Activated CD4-positive, alpha-beta memory T cell treated with anti-CD3 and anti-CD28 coated beads for 36 hours (primary cell): Measurements from ENCODE around the gene SHISAL1. TPM values are rescaled to one million over a fixed set of nuclear protein-coding genes. Genes with fewer than 3 reads are reported as not detected.

Source experiments
- CTCF ChIA-PET: fragments of 350-600 bp; sonication (Branson Sonifier 250); formaldehyde crosslinking; loops from one replicate; lab custom pipeline; 2021; ENCODE audit warnings: antibody characterized with exemption, inconsistent platforms; lab: Charles Lee
- POLR2A ChIA-PET: fragments of 350-600 bp; sonication (Branson Sonifier 250); formaldehyde crosslinking; loops from one replicate; lab custom pipeline; 2021; ENCODE audit warnings: antibody characterized with exemption; lab: Charles Lee
- DNase-seq: peaks from one replicate; pipeline ENCODE4 v3.0.0-alpha.2; 2020
- H3K27ac Mint-ChIP-seq: one replicate; pipeline ENCODE4 v1.8.0; 2021; ENCODE audit warnings: mixed read lengths
- H3K27me3 Mint-ChIP-seq: one replicate; pipeline ENCODE4 v1.8.0; 2021; ENCODE audit warnings: mixed read lengths
- H3K36me3 Mint-ChIP-seq: one replicate; pipeline ENCODE4 v1.8.0; 2021; ENCODE audit warnings: mixed read lengths
- H3K4me1 Mint-ChIP-seq: one replicate; pipeline ENCODE4 v1.8.0; 2021; ENCODE audit warnings: low read depth, mixed read lengths
- H3K4me3 Mint-ChIP-seq: one replicate; pipeline ENCODE4 v1.8.0; 2021; ENCODE audit warnings: mild to moderate bottlenecking, mixed read lengths
- H3K9me3 Mint-ChIP-seq: one replicate; pipeline ENCODE4 v1.8.0; 2021; ENCODE audit warnings: mixed read lengths
- intact Hi-C: fragments of 100-400 bp; cut with micrococcal nuclease; formaldehyde crosslinking; loops from one replicate; pipeline ENCODE4 v1.15.1; 2023
- total RNA-seq, 2 experiments: library from RNA; stranded (reverse); gene quantifications; one replicate each; pipeline ENCODE4 v1.2.3, GENCODE V29; 2021

The SHISAL1 gene
- total RNA-seq, 2 experiments from 2014 or later = not detected

GRCh38 chr22:44278243-44279068 is 34.3 kb downstream of the SHISAL1 start:
- H3K4me3 Mint-ChIP-seq = no peak overlapping the region
- no peaks in the 10 kb centered on the region for H3K9me3 Mint-ChIP-seq
- intact Hi-C loops = no loop called here
- DNase-seq = no peak
- H3K4me1 Mint-ChIP-seq = no peaks in the 10 kb centered on the region
- POLR2A ChIA-PET = no interaction called here
- H3K36me3 Mint-ChIP-seq = no peaks in the 10 kb centered on the region
- no peak overlapping the region for H3K27ac Mint-ChIP-seq
- H3K27me3 Mint-ChIP-seq = peaks cover 11% of the 10 kb centered on the region
- CTCF ChIA-PET = interaction anchor here (0.6 kb wide), 1 partner anchor 18 kb away, joined by 3 read pairs; no protein-coding TSS in a partner anchor

DNA sequence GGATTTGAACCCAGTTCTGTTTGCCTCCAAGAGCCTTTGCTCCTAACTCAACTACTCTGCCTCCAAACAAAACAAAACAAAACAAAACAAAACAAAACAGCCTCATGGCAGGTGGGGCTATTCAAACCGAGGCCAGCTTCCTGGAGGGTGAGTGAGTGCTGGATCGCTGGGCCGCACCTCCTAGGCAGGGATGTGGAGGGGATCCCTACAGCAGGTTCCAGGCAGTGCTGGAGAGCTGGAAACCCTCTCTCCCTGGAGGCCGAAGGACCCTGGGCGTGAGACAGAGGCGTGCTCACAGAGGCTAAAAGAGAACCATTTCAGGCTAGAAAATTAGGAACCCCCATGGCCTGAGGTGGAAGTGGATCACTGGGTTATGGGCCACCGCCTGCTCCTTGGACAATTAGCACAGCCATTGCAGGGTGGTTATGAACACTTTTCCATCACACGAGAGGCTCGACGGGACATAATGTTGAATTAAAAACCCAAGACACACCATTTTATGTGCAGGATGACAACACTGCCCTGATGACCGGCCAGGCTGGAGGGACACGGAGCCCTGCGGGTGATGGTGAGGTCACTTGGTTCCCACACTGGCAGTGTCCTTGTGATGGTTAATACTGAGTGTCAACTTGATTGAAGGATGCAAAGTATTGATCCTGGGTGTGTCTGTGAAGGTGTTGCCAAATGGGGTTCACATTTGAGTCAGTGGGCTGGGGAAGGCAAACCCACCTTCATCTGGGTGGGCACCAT is 35.2 kb downstream of the SHISAL1 start:
- CTCF ChIA-PET = no interaction called here
- DNase-seq = no peak
- H3K9me3 Mint-ChIP-seq = no peaks in the 10 kb centered on the region
- no peak overlapping the region for H3K27ac Mint-ChIP-seq
- POLR2A ChIA-PET = no interaction called here
- H3K4me3 Mint-ChIP-seq = no peak overlapping the region
- H3K36me3 Mint-ChIP-seq = no peaks in the 10 kb centered on the region
- no peaks in the 10 kb centered on the region for H3K4me1 Mint-ChIP-seq
- peaks cover 11% of the 10 kb centered on the region for H3K27me3 Mint-ChIP-seq
- intact Hi-C loops = no loop called here

DNA sequence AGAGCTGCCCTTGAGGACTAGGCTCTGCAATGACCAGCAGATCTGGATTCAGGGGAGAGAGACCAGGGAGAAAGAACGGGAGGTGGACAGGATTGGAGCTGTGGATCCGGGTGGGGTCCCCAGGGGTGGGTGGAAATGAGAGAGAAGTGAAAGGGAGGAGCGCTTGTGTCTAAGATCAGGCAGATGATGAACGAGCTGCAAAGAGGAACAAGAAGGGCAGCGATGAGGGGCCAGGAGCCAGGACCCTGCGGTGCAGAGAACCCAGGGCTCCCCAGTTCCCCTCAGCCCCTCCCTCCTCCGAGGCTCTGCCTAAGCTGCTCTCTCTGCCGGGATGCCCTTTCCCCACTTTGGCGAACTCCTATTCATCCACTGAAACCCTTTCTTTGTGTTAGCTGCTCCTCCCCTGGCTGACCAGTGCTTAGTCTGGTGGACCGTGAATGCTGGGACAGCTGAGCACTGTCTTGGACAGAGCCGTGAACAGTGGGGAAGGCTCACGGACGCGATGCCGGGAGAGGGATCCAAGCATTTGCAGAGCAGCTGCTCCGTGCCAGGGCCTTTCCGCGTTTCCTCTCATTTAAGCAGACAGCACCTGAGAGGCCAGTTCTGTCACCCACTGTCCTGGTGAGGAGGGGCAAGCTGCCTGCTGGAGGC is 35.9 kb downstream of the SHISAL1 start:
- POLR2A ChIA-PET = no interaction called here
- no peaks in the 10 kb centered on the region for H3K4me1 Mint-ChIP-seq
- CTCF ChIA-PET = no interaction called here
- no peaks in the 10 kb centered on the region for H3K9me3 Mint-ChIP-seq
- H3K27me3 Mint-ChIP-seq = peaks cover 8% of the 10 kb centered on the region
- H3K36me3 Mint-ChIP-seq = no peaks in the 10 kb centered on the region
- H3K4me3 Mint-ChIP-seq = no peak overlapping the region
- no peak for DNase-seq
- intact Hi-C loops = no loop called here
- H3K27ac Mint-ChIP-seq = no peak overlapping the region

- H3K9me3 Mint-ChIP-seq = no peaks in the 10 kb centered on the region
- H3K4me1 Mint-ChIP-seq = no peaks in the 10 kb centered on the region
- ChIA-PET POLR2A (no interaction called here), CTCF (no interaction called here)
- H3K27ac Mint-ChIP-seq = no peak overlapping the region
- intact Hi-C loops = no loop called here
- H3K27me3 Mint-ChIP-seq = peaks cover 8% of the 10 kb centered on the region
- H3K4me3 Mint-ChIP-seq = no peak overlapping the region
- H3K36me3 Mint-ChIP-seq = no peaks in the 10 kb centered on the region
- DNase-seq = no peak
Measured at GRCh38 chr22:44276041-44276440, 36.7 kb downstream of the SHISAL1 start.

DNA sequence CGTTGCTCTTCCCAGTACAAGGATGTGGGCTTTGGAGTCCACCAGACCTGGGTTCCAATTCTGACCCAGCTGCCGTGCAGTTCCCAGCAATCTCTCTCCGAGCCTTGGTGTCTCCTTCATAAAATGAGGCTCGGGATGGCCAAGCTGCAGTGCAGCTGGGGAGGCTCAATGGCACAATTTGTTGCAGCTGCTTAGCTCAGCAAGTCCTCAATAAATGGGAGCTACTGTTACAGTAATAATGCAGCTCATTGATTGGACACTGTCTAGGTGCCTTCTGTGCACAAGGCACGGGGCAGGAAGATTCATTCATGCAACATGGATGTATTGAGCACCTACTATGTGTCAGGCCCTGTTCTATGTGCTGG is 37.1 kb downstream of the SHISAL1 start:
- intact Hi-C loops = no loop called here

GRCh38 chr22:44274918-44275630 is 37.7 kb downstream of the SHISAL1 start:
- H3K9me3 Mint-ChIP-seq = no peaks in the 10 kb centered on the region
- intact Hi-C loops = no loop called here
- ChIA-PET CTCF (no interaction called here), POLR2A (no interaction called here)
- H3K4me3 Mint-ChIP-seq = no peak overlapping the region
- peaks cover 10% of the 10 kb centered on the region for H3K27me3 Mint-ChIP-seq
- no peak overlapping the region for H3K27ac Mint-ChIP-seq
- no peak for DNase-seq
- H3K36me3 Mint-ChIP-seq = no peaks in the 10 kb centered on the region
- no peaks in the 10 kb centered on the region for H3K4me1 Mint-ChIP-seq

More for the DNA sequence above, 37.1 kb downstream of the SHISAL1 start:
- no peaks in the 10 kb centered on the region for H3K4me1 Mint-ChIP-seq
- ChIA-PET POLR2A (no interaction called here), CTCF (no interaction called here)
- no peak overlapping the region for H3K27ac Mint-ChIP-seq
- H3K4me3 Mint-ChIP-seq = no peak overlapping the region
- no peaks in the 10 kb centered on the region for H3K9me3 Mint-ChIP-seq
- DNase-seq = no peak
- no peaks in the 10 kb centered on the region for H3K36me3 Mint-ChIP-seq
- peaks cover 8% of the 10 kb centered on the region for H3K27me3 Mint-ChIP-seq

DNA sequence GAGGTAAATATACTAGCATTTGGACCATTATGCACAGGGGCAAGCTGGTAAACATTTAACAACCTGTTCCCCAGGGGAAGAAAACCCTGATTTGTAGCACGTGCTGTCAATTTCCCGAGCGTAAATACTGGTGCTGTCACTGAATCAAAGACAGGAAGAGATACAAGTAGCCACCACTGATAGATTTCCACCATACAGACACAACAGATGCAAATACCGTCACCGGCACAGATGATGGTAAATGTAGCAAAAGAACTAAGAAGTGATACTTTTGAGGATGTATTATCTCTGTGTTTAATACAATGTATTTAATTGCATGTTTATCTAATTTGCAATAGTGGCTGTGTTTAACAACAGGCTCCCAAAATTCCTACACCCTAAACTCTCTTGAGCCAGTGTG is 39.6 kb downstream of the SHISAL1 start:
- Mint-ChIP-seq H3K4me3 (no peak overlapping the region), H3K4me1 (no peaks in the 10 kb centered on the region), H3K27ac (no peak overlapping the region), H3K9me3 (no peaks in the 10 kb centered on the region), H3K36me3 (no peaks in the 10 kb centered on the region), H3K27me3 (peaks cover 9% of the 10 kb centered on the region)
- ChIA-PET CTCF (no interaction called here), POLR2A (no interaction called here)
- DNase-seq = no peak
- intact Hi-C loops = no loop called here

DNA sequence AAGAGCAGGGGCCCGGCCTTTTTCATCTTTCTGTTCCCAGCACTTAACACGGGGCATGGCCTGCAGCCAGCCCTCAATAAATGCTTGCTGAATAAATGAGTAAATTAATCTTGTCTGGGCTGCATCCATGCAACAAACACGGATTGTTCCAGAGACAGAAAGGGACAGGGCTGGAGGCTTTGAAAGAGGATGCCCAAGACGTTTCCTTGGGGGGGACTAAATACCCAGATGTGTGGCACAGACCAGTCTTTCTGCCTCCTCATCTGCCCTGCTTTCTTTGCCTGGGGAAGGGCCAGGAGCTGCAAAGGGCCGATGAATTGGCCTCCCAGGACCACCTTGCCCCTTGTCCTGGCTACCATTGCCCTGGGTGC is 40.4 kb downstream of the SHISAL1 start:
- POLR2A ChIA-PET = no interaction called here
- CTCF ChIA-PET = no interaction called here
- no peaks in the 10 kb centered on the region for H3K36me3 Mint-ChIP-seq
- H3K9me3 Mint-ChIP-seq = no peaks in the 10 kb centered on the region
- DNase-seq = no peak
- H3K4me3 Mint-ChIP-seq = no peak overlapping the region
- H3K27me3 Mint-ChIP-seq = peaks cover 12% of the 10 kb centered on the region
- H3K27ac Mint-ChIP-seq = no peak overlapping the region
- no peaks in the 10 kb centered on the region for H3K4me1 Mint-ChIP-seq
- intact Hi-C loops = no loop called here

DNA sequence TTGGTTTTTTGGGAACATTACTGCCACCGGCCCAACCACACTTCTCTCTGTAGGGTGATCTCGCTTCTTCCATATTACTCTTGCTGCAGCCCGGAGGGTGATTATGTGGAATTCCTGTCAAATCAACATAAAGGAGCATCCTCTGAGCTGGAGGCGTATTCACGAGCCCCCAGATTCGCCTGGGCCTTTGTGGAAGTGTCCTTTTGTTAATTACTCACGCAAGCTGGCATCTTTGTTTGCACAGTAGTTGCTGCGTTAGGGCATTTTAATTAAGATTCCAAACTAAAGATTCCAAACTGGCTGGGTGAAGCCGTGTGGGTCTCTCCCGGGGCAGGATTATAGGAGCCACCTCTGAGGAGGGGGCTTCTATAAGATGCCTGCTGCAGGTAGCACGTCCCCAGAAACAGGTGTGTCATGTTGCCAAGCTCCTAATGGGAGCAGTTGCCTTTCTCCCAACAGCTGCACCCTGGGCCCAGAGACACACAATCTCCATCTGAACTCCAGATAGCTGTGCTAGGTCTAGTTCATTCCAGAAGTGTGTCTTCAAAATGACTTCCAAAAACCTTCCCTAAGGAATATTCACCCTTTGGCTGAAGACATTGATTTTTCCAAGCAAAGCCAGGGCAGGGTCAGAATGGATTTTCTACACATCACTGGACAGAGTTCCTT is 40.9 kb downstream of the SHISAL1 start:
- H3K36me3 Mint-ChIP-seq = no peaks in the 10 kb centered on the region
- H3K9me3 Mint-ChIP-seq = no peaks in the 10 kb centered on the region
- no peak for DNase-seq
- ChIA-PET POLR2A (no interaction called here), CTCF (no interaction called here)
- no peak overlapping the region for H3K4me3 Mint-ChIP-seq
- no peak overlapping the region for H3K27ac Mint-ChIP-seq
- peaks cover 12% of the 10 kb centered on the region for H3K27me3 Mint-ChIP-seq
- no peaks in the 10 kb centered on the region for H3K4me1 Mint-ChIP-seq
- intact Hi-C loops = no loop called here

DNA sequence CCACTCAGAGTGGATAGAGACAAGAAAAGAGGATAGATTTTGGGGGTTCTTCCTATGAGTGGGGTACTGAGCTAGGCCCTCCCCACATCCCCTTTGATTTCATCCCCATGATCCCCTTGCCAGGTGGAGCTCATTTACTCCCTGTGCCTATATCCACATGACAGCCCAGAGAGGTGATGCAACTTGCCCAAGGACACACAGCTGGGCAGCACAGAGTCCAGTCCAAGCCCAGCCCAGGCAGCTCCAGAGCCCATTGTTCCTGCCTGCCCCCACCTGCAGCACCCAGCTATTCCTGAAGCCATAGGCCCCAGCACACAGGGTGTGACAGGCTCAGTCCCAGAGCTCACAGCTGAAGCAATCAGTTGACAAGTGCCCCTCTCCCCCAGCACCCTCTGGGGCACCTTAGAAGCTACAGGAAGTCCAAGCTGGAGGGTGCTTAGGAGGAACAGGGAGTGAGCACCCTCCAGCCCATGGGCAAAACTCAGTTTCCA is 41.7 kb downstream of the SHISAL1 start:
- intact Hi-C loops = no loop called here

GRCh38 chr22:44270556-44270880 is 42.2 kb downstream of the SHISAL1 start:
- intact Hi-C loops = no loop called here
- CTCF ChIA-PET = interaction anchor here (0.6 kb wide), 1 partner anchor 1593 kb away, joined by 3 read pairs; no protein-coding TSS in a partner anchor
- no peaks in the 10 kb centered on the region for H3K4me1 Mint-ChIP-seq
- H3K27me3 Mint-ChIP-seq = peaks cover 10% of the 10 kb centered on the region
- POLR2A ChIA-PET = no interaction called here
- H3K27ac Mint-ChIP-seq = no peak overlapping the region
- DNase-seq = no peak
- H3K36me3 Mint-ChIP-seq = no peaks in the 10 kb centered on the region
- H3K4me3 Mint-ChIP-seq = no peak overlapping the region
- H3K9me3 Mint-ChIP-seq = no peaks in the 10 kb centered on the region

More for the DNA sequence above, 41.7 kb downstream of the SHISAL1 start:
- H3K27me3 Mint-ChIP-seq = peaks cover 12% of the 10 kb centered on the region
- ChIA-PET POLR2A (no interaction called here), CTCF (interaction anchor here (0.6 kb wide), 1 partner anchor 1593 kb away, joined by 3 read pairs; no protein-coding TSS in a partner anchor)
- no peaks in the 10 kb centered on the region for H3K4me1 Mint-ChIP-seq
- no peaks in the 10 kb centered on the region for H3K9me3 Mint-ChIP-seq
- H3K4me3 Mint-ChIP-seq = no peak overlapping the region
- H3K27ac Mint-ChIP-seq = no peak overlapping the region
- H3K36me3 Mint-ChIP-seq = no peaks in the 10 kb centered on the region
- DNase-seq = no peak
